Hepatocyte (in vitro differentiated cells): ENCODE data around the gene C19orf53.

ENCODE experiments used
- CTCF ChIP-seq: fragments of 200-600 bp; sonication (generic); IDR thresholded peaks from 2 replicates; pipeline ENCODE4 v1.5.1; 2016; ENCODE audit warnings: antibody characterized with exemption, mild to moderate bottlenecking; ENCODE audit not compliant: poor library complexity
- EZH2 ChIP-seq: fragments of 200-600 bp; sonication (generic); IDR thresholded peaks from 2 replicates; pipeline ENCODE4 v1.6.1; 2016; ENCODE audit warnings: antibody characterized with exemption, mild to moderate bottlenecking, borderline replicate concordance

- TF ChIP-seq CTCF (no peak), EZH2 (no peak)
Measured at GRCh38 chr19:13794398-13794756, 20.1 kb downstream of the C19orf53 start.
